Natural killer cell (primary cell): ENCODE results near the gene FBP2. TPM values are rescaled to one million over a fixed set of nuclear protein-coding genes. Genes with fewer than 3 reads are reported as not detected.

Experiments used
- ATAC-seq, 3 donors: fragments of 150-1000 bp in 2 of 3; fragments of 200-7000 bp in 1 of 3; cut with Tn5 transposase; 1 replicate in 1 of 3; 2 replicates in 2 of 3; pipeline ENCODE4 v1.10.0; 2021; ENCODE audit warnings: mild to moderate bottlenecking in 2 of 3, moderate library complexity in 2 of 3
- DNase-seq, 2 donors: peaks; one replicate each; pipeline versions ENCODE4 v3.0.0 to v3.0.0-alpha.2; 2013 to 2021; ENCODE audit warnings: mixed read lengths in 1 of 2
- H3K27ac ChIP-seq: one replicate; pipeline ENCODE4 v1.5.1; 2013; ENCODE audit warnings: mild to moderate bottlenecking, low read length
- H3K27me3 ChIP-seq: one replicate; pipeline ENCODE4 v1.6.1; 2013; ENCODE audit warnings: low read length; ENCODE audit not compliant: control insufficient read depth, insufficient read depth
- H3K36me3 ChIP-seq: one replicate; pipeline ENCODE4 v1.6.1; 2013; ENCODE audit warnings: low read length; ENCODE audit not compliant: control insufficient read depth, insufficient read depth
- H3K4me1 ChIP-seq: one replicate; pipeline ENCODE4 v1.6.1; 2013; ENCODE audit warnings: low read length; ENCODE audit not compliant: control insufficient read depth, insufficient read depth
- H3K4me3 ChIP-seq: one replicate; pipeline ENCODE4 v1.5.1; 2013; ENCODE audit warnings: low read length
- H3K9me3 ChIP-seq: one replicate; pipeline ENCODE4 v1.6.1; 2013; ENCODE audit warnings: low read length; ENCODE audit not compliant: control insufficient read depth, insufficient read depth
- H3K27ac Mint-ChIP-seq, 2 donors: one replicate each; pipeline ENCODE4 v1.8.0; 2022; ENCODE audit warnings: mild to moderate bottlenecking in 2 of 2, mixed read lengths in 2 of 2, moderate library complexity in 1 of 2
- H3K27me3 Mint-ChIP-seq, 2 donors: one replicate each; pipeline ENCODE4 v1.8.0; 2022; ENCODE audit warnings: low read depth in 2 of 2, mixed read lengths in 2 of 2
- H3K36me3 Mint-ChIP-seq: one replicate; pipeline ENCODE4 v1.8.0; 2022; ENCODE audit warnings: mixed read lengths
- H3K4me1 Mint-ChIP-seq, 2 donors: one replicate each; pipeline ENCODE4 v1.8.0; 2022; ENCODE audit warnings: mixed read lengths in 2 of 2
- H3K4me3 Mint-ChIP-seq: one replicate; pipeline ENCODE4 v1.8.0; 2022; ENCODE audit warnings: mild to moderate bottlenecking, moderate library complexity, mixed read lengths
- H3K9me3 Mint-ChIP-seq, 2 donors: one replicate each; pipeline ENCODE4 v1.8.0; 2022; ENCODE audit warnings: mixed read lengths in 2 of 2
- WGBS: methylation state at CpG from one replicate; pipeline ENCODE4 v1.1.7; 2013; ENCODE audit warnings: missing lambda C conversion rate; ENCODE audit not compliant: insufficient coverage; 5-methylcytosine and 5-hydroxymethylcytosine counted together
- intact Hi-C: fragments of 100-400 bp; cut with micrococcal nuclease; formaldehyde crosslinking; loops from one replicate; pipeline ENCODE4 v1.14.2; 2022
- total RNA-seq, 4 donors: library from RNA; stranded (reverse); fragments of 120-200 nt in 1 of 4; gene quantifications; one replicate each; pipeline versions ENCODE4 v1.2.3 to v1.2.4, GENCODE V29; 2013 to 2022
- TF ChIP-seq, protein P1 (sequence below): fragments of 200-600 bp; IDR thresholded peaks from one replicate; pipeline ENCODE4 v1.8.0; 2022; ENCODE audit warnings: antibody characterized with exemption

FBP2 gene
- total RNA-seq, 3 donors from 2014 or later (not counting 1 experiment from before 2014, with no cell fraction given) = not detected

DNA sequence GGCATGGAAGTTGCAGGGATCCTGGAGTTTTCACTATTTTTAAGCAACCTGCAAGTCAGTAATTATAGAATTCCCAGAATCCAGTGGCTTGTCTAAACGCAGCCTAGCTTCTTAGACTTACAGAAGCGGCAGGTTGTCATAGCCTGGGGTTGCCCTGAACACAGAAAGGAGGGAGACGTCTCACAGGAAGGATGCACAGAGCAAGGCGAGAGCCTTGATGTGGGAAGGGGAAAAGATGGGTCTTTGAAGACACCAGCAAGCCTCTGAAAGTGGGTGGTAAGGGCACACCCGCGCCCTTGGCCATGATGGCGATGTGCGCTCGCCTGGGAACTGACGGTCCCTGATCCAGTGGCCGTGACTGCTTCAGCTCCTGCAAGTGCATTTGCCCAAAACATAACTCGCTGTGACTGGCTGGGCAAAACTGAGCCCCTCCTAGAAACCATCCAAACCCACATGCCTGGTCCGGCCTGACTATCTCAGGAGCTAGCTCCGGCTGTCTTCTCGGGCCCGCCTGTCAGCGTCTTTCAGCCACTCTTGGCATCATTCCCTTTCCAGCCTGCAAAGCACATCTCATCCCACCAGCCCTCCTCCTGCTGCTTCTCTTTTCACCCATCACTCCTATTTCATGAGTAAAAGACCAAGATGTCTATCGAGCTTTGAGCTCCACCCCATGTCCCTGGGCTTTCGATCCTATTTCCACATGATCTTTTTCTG is 28.6 kb upstream of the FBP2 start:
- intact Hi-C loops = no loop called here
- no peaks in the 10 kb centered on the region for H3K27me3 Mint-ChIP-seq
- H3K4me3 Mint-ChIP-seq = no peak overlapping the region
- DNase-seq = no peak
- WGBS = 76% methylated on average over 19 of the region's 19 CpGs
- peaks cover 2% of the 10 kb centered on the region for H3K36me3 ChIP-seq
- no peak for ATAC-seq
- no peaks in the 10 kb centered on the region for H3K27me3 ChIP-seq
- H3K4me1 ChIP-seq = no peaks in the 10 kb centered on the region
- H3K27ac ChIP-seq = no peak overlapping the region
- H3K4me1 Mint-ChIP-seq = no peaks in the 10 kb centered on the region
- no peaks in the 10 kb centered on the region for H3K9me3 Mint-ChIP-seq
- no peak overlapping the region for H3K4me3 ChIP-seq
- no peak overlapping the region for H3K27ac Mint-ChIP-seq
- H3K36me3 Mint-ChIP-seq = no peaks in the 10 kb centered on the region
- TF ChIP-seq, protein P1, sequence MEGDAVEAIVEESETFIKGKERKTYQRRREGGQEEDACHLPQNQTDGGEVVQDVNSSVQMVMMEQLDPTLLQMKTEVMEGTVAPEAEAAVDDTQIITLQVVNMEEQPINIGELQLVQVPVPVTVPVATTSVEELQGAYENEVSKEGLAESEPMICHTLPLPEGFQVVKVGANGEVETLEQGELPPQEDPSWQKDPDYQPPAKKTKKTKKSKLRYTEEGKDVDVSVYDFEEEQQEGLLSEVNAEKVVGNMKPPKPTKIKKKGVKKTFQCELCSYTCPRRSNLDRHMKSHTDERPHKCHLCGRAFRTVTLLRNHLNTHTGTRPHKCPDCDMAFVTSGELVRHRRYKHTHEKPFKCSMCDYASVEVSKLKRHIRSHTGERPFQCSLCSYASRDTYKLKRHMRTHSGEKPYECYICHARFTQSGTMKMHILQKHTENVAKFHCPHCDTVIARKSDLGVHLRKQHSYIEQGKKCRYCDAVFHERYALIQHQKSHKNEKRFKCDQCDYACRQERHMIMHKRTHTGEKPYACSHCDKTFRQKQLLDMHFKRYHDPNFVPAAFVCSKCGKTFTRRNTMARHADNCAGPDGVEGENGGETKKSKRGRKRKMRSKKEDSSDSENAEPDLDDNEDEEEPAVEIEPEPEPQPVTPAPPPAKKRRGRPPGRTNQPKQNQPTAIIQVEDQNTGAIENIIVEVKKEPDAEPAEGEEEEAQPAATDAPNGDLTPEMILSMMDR = no peak
- no peaks in the 10 kb centered on the region for H3K9me3 ChIP-seq

DNA sequence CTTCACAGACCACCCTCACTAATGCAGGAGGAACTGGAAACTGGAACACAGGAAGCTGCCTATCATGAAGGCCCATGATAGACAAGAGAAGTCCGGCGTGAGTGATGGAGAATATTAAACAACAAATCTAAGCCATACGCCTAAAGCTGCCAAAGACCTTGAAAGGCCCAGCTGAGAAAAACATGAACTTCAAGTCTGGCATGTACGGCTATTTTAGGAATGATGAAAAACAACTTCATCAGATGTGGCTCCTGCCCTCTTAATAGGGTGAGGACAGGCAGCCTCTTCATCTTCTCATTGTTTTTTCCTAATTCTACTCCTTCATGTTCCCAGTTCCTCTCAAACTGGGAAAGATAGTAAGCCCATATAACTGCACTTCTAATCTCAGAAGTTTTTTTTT is 25.4 kb upstream of the FBP2 start:
- Histone ChIP-seq H3K36me3 (peaks cover 2% of the 10 kb centered on the region), H3K4me3 (no peak overlapping the region), H3K27ac (no peak overlapping the region), H3K4me1 (no peaks in the 10 kb centered on the region), H3K27me3 (no peaks in the 10 kb centered on the region), H3K9me3 (no peaks in the 10 kb centered on the region)
- intact Hi-C loops = no loop called here
- Mint-ChIP-seq H3K27me3 (no peaks in the 10 kb centered on the region), H3K9me3 (no peaks in the 10 kb centered on the region), H3K4me1 (no peaks in the 10 kb centered on the region), H3K27ac (no peak overlapping the region), H3K36me3 (no peaks in the 10 kb centered on the region), H3K4me3 (no peak overlapping the region)
- TF ChIP-seq, protein P1 = no peak
- no peak for ATAC-seq
- DNase-seq = no peak
- WGBS = 98% methylated on average over 4 of the region's 4 CpGs

DNA sequence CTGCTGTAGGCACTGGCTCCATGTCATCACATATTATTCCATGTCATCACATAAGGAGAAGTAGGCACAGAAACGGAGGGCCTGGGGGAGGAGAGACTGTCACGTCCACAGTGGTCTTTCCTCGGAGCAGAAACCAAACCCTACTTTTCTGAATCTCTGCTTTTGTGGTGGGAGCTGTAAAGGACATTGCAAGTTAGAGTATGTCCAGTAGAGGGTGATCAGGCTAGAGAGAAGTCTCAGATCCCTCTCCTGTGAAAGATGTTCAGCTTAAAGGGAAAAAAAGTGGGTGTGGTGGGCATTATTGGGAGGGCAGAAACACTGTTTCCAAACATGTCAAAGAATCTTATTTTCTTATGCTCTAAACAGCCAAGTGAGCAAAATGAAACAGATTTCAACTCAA is 19.4 kb upstream of the FBP2 start:
- H3K4me3 ChIP-seq = no peak overlapping the region
- Mint-ChIP-seq H3K4me1 (peaks cover 9 to 13% of the 10 kb centered on the region in 2 donors), H3K4me3 (no peak overlapping the region), H3K27ac (no peak overlapping the region), H3K27me3 (no peaks in the 10 kb centered on the region), H3K36me3 (no peaks in the 10 kb centered on the region), H3K9me3 (no peaks in the 10 kb centered on the region)
- no peaks in the 10 kb centered on the region for H3K27me3 ChIP-seq
- no peak for ATAC-seq
- intact Hi-C loops = no loop called here
- no peak overlapping the region for H3K27ac ChIP-seq
- TF ChIP-seq, protein P1 = no peak
- peaks cover 2% of the 10 kb centered on the region for H3K36me3 ChIP-seq
- no peak for DNase-seq
- peaks cover 3% of the 10 kb centered on the region for H3K4me1 ChIP-seq
- no peaks in the 10 kb centered on the region for H3K9me3 ChIP-seq
- 90% methylated on average over 3 of the region's 3 CpGs for WGBS

DNA sequence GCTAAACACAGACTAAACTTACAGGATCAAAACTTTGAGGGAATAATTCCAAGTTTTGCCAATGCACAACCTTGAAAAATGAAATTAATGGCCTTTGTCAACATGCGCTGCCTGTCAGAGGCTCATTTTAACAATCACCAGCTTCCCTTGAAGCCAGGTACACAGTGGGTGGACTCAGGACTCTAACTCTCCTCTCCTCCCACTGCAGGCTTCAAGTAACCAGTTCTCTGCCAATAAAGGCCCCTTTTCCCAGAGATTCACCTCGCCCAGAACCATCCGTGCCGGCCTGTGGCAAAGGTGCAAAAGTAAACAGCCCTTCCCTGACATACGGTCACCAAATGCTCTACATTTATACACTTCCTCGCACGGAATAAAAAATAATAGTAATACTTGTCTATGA is 18.4 kb upstream of the FBP2 start:
- Mint-ChIP-seq H3K36me3 (no peaks in the 10 kb centered on the region), H3K9me3 (no peaks in the 10 kb centered on the region), H3K27ac (no peak overlapping the region), H3K4me1 (peaks cover 9 to 13% of the 10 kb centered on the region in 2 donors), H3K4me3 (no peak overlapping the region), H3K27me3 (no peaks in the 10 kb centered on the region)
- WGBS = 74% methylated on average over 7 of the region's 7 CpGs
- DNase-seq = no peak
- TF ChIP-seq, protein P1 = no peak
- Histone ChIP-seq H3K4me3 (no peak overlapping the region), H3K36me3 (no peaks in the 10 kb centered on the region), H3K27me3 (no peaks in the 10 kb centered on the region), H3K4me1 (peaks cover 3% of the 10 kb centered on the region), H3K27ac (no peak overlapping the region), H3K9me3 (no peaks in the 10 kb centered on the region)
- no peak for ATAC-seq
- intact Hi-C loops = no loop called here
